ENCODE data around the gene WIPF2.

- TF ChIP-seq POLR2AphosphoS5 (IDR thresholded peaks at IDR 0.05; ENCODE audit: low read depth) = no peak
- TF ChIP-seq CTCF (conservative IDR thresholded peaks at IDR 0.05; ENCODE audit: low read depth in 2 of 2) = no peak
- no peak for TF ChIP-seq EZH2 (IDR thresholded peaks at IDR 0.05; ENCODE audit: low read depth, unreplicated experiment)
- TF ChIP-seq REST (IDR thresholded peaks at IDR 0.05; ENCODE audit: unreplicated experiment) = no peak
- no peak for TF ChIP-seq JUNB (IDR thresholded peaks at IDR 0.05; ENCODE audit: unreplicated experiment)
- no peak for TF ChIP-seq EZH2phosphoT487 (IDR thresholded peaks at IDR 0.05; ENCODE audit: unreplicated experiment)
- TF ChIP-seq ZNF331 (CRISPR knock-in tag; IDR thresholded peaks at IDR 0.05; ENCODE audit: low read depth) = no peak
- TF ChIP-seq, protein P1, sequence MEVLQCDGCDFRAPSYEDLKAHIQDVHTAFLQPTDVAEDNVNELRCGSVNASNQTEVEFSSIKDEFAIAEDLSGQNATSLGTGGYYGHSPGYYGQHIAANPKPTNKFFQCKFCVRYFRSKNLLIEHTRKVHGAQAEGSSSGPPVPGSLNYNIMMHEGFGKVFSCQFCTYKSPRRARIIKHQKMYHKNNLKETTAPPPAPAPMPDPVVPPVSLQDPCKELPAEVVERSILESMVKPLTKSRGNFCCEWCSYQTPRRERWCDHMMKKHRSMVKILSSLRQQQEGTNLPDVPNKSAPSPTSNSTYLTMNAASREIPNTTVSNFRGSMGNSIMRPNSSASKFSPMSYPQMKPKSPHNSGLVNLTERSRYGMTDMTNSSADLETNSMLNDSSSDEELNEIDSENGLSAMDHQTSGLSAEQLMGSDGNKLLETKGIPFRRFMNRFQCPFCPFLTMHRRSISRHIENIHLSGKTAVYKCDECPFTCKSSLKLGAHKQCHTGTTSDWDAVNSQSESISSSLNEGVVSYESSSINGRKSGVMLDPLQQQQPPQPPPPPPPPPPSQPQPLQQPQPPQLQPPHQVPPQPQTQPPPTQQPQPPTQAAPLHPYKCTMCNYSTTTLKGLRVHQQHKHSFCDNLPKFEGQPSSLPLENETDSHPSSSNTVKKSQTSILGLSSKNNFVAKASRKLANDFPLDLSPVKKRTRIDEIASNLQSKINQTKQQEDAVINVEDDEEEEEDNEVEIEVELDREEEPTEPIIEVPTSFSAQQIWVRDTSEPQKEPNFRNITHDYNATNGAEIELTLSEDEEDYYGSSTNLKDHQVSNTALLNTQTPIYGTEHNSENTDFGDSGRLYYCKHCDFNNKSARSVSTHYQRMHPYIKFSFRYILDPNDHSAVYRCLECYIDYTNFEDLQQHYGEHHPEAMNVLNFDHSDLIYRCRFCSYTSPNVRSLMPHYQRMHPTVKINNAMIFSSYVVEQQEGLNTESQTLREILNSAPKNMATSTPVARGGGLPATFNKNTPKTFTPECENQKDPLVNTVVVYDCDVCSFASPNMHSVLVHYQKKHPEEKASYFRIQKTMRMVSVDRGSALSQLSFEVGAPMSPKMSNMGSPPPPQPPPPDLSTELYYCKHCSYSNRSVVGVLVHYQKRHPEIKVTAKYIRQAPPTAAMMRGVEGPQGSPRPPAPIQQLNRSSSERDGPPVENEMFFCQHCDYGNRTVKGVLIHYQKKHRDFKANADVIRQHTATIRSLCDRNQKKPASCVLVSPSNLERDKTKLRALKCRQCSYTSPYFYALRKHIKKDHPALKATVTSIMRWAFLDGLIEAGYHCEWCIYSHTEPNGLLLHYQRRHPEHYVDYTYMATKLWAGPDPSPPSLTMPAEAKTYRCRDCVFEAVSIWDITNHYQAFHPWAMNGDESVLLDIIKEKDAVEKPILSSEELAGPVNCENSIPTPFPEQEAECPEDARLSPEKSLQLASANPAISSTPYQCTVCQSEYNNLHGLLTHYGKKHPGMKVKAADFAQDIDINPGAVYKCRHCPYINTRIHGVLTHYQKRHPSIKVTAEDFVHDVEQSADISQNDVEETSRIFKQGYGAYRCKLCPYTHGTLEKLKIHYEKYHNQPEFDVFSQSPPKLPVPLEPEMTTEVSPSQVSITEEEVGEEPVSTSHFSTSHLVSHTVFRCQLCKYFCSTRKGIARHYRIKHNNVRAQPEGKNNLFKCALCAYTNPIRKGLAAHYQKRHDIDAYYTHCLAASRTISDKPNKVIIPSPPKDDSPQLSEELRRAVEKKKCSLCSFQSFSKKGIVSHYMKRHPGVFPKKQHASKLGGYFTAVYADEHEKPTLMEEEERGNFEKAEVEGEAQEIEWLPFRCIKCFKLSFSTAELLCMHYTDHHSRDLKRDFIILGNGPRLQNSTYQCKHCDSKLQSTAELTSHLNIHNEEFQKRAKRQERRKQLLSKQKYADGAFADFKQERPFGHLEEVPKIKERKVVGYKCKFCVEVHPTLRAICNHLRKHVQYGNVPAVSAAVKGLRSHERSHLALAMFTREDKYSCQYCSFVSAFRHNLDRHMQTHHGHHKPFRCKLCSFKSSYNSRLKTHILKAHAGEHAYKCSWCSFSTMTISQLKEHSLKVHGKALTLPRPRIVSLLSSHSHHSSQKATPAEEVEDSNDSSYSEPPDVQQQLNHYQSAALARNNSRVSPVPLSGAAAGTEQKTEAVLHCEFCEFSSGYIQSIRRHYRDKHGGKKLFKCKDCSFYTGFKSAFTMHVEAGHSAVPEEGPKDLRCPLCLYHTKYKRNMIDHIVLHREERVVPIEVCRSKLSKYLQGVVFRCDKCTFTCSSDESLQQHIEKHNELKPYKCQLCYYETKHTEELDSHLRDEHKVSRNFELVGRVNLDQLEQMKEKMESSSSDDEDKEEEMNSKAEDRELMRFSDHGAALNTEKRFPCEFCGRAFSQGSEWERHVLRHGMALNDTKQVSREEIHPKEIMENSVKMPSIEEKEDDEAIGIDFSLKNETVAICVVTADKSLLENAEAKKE (CRISPR knock-in tag; IDR thresholded peaks at IDR 0.05) = no peak
- TF ChIP-seq CREB1 (CRISPR knock-in tag; IDR thresholded peaks at IDR 0.05; ENCODE audit: low read depth) = no peak
Observed at GRCh38 chr17:40321961-40322357, 102.9 kb downstream of the WIPF2 start.
